ENCODE data around the gene PI16.
A peak's percentile ranks its signal among the peaks of the same experiment; 100 is the strongest.
"Not testable (repeated sequence)": the region's sequence is repeated elsewhere in the genome, so short reads cannot be mapped to it uniquely, and the experiment has no call there.

Gene PI16

DNA sequence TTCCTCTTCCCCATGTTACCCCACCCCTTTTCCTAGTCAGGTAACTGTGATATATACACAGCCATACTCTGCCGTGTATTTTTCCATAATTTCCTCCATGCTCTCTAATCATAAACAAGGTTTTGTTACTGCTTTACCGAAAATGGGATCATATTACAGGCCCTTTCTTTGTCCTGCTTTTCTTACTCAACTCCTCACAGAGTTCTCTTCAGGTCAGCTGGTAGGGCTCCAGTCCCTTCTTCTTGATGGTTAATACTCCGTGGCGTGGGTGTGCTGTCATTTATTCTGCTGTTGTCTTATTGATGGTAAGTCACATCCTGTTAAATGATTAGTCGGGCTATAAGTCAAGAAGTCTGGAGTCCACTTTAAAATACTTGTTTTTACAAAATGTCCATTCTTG, 24.9 kb upstream of the PI16 start:
- no peak for DNase-seq

GRCh38 chr6:36930483-36930882, 24.1 kb upstream of the PI16 start:
- DNase-seq, result no peak

- no peak for DNase-seq
Observed at GRCh38 chr6:36933102-36933501, 21.4 kb upstream of the PI16 start.

GRCh38 chr6:36933519-36933918, 21.0 kb upstream of the PI16 start:
- DNase-seq, result peak; percentile 8

DNA sequence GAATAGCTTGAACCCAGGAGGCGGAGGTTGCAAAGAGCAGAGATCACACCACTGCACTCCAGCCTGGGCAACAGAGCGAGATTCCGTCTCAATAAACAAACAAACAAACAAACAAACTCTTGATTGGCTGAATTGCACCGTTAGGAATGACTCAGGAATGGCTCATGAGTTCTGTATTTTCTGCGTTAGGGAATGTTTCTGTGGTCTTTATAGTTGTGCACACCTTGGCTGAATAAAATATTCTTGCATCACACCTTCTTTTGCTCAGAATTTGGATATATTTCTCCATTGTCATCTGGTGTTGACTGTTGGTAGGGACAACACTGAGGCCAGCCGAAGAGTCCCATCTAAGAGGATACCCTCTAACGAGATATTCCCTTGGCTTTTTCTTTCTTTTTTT, 19.6 kb upstream of the PI16 start:
- no peak for DNase-seq

- no peak for DNase-seq
Observed at GRCh38 chr6:36936824-36937223, 17.7 kb upstream of the PI16 start.

DNA sequence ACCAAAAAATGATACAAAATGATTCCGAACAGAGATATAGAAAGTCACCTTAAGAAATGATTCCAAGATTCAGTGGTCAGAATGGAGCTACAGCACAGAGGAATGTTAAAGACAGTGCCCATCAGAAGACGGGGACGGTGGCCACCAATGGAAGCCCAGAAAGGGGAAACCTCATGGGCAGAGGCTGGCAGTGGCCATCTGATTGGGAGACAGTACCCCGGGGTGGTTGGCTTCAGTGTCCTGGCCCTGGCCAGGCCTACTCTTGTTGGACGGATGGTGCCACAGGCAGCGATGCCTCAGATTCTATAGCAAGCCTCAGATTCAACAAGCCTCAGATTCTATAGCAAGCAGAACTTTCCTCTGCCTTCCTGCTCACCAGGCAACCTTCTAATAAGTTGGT, 16.6 kb upstream of the PI16 start:
- DNase-seq, result no peak

GRCh38 chr6:36938536-36938935, 16.0 kb upstream of the PI16 start:
- no peak for DNase-seq

GRCh38 chr6:36939005-36939404, 15.5 kb upstream of the PI16 start:
- not testable (repeated sequence) for DNase-seq

DNA sequence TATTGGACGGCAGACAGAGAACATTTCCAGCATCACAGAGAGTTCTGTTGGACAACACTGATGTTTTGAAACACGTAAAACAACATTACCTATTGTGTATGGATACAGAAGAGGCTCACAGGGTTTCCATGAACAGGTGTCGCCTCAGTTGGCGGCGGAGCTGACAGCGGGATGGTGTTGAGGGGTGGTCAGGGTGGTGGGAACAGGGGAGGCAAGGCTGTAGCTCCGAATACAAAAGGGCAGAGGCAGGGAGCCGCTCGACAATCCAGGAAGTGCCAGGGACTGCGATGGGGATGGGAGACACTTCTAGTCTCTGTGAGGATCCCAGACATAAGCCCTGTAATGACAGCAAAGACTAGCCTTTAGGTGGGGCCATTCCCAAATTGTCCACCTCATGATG, 14.5 kb upstream of the PI16 start:
- no peak for DNase-seq

GRCh38 chr6:36941561-36941960, 13.0 kb upstream of the PI16 start:
- peak; percentile 25 for DNase-seq

GRCh38 chr6:36942329-36942728, 12.2 kb upstream of the PI16 start:
- DNase-seq, result peak; percentile 3

DNA sequence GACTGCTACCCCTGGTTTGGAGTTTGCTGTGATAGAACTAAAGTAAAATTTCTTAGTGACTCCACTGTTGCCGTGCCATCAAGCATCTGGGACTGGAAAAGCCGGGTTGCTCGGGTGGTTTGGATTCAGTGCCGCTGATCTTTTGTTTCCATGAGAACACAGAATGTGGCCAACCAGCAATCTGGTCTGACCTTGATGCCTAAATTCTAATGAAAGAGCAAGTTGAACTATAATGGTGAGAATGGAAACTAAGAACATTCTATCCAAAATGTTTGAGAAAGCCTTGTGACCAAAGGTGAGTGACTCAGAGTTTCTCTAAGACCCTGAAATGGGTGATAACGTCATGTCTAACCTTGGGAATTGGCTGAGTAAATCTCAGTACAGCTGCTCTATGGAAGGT, 9.9 kb upstream of the PI16 start:
- peak; percentile 39 for DNase-seq

- peak; percentile 0 for DNase-seq
Observed at GRCh38 chr6:36945301-36945700, 9.2 kb upstream of the PI16 start.

- DNase-seq, result peak; percentile 44
Observed at GRCh38 chr6:36946526-36946925, 8.0 kb upstream of the PI16 start.

GRCh38 chr6:36947570-36948351, 6.8 kb upstream of the PI16 start:
- DNase-seq, result peak; percentile 52

GRCh38 chr6:36949076-36949475, 5.5 kb upstream of the PI16 start:
- DNase-seq, result peak; percentile 23

DNA sequence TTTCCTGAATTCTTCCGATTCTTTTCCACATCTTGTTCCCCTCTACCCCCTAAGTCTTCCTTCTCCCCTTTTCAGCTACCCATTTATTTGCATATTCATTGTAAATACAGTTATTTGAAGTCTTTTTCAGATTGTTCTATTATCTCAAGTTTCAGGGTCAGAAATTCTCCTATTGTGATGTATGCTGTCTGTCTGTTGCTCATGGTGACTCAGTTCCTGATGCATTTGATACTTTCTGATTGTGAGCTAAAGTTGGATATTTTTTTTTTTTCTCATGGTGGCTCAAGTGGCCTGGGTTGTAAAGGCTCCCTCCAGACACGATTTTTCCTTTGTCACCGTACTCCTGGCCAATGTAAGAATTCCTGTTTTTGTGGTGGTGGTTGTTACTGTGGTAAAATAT, 4.9 kb upstream of the PI16 start:
- DNase-seq, result no peak

- DNase-seq, result peak; percentile 42
Observed at GRCh38 chr6:36953931-36954261, 642 bp upstream of the PI16 start.

- peak; percentile 50 for DNase-seq
Observed at GRCh38 chr6:36955136-36955535, 598 bp downstream of the PI16 start.

DNA sequence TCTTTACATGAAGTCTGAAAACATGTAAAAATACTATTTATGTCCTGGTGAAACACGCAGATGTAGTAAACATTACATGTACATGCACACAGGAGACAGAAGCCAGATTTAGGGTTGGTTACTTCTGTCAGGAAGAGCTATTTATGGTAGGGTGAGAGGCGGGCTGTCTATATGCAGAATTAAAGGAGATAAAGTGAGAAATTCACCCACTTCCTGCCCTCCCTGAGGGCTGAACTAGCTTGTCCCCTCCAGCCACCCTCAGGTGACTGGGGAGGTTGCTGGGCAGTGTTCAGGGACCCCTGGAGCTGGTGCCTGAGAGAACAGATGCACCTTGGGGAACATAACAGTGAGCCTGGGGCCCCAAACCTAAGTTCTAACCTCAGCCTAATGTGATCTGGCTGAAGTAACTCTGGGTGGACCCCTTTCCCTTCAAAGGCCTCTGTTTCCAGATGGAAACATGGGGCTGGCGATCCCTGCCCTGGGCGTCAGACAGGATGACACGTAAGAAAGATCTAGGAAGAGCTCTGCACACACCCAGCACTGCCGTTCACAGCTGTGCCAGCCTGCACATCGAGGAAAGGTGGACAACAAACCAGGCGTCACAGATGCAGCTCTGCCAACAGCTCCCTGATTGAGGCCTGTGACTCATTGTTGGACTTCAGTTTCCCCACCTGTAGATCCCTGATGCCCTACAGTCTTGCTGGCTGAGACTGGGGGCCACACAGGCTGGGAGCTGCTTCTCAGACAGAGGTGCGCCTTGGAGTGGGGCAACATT, 1.3 kb downstream of the PI16 start:
- DNase-seq, result peak; percentile 49

DNA sequence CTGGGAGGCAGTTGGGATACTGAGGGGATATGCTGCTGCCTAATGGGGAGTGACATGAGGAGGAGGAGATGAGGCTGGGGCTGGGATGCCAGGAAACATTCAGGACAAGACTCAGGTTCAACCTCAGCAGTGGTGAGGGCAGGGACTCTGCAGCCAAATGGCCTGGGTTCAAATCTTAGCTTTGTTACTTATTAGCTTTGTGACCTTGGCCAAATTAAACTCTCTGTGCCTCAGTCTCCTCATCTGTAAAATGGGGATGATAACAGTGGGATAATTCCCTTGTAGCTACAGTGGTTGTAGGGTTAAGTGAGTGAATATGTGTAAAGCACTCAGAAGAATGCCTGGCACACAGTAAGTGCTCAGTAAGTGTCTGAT, 1.9 kb downstream of the PI16 start:
- no peak for DNase-seq

- no peak for DNase-seq
Observed at GRCh38 chr6:36957773-36958271, 3.3 kb downstream of the PI16 start.

- DNase-seq, result no peak
Observed at GRCh38 chr6:36958775-36959554, 4.4 kb downstream of the PI16 start.
